Bronchial epithelial cell (primary cell): ENCODE results near the gene ACADS. TPM values are rescaled to one million over a fixed set of nuclear protein-coding genes. Genes with fewer than 3 reads are reported as not detected.
A peak's percentile ranks its signal among the peaks of the same experiment; 100 is the strongest.

Experiments
- DNase-seq: peaks from one replicate; pipeline ENCODE4 v3.0.0-alpha.2; 2010; ENCODE audit warnings: low read depth
- FAIRE-seq: peaks from 2 replicates; lab custom pipeline; 2011; peaks lifted over from hg19 to GRCh38; lab: Jason Lieb, UNC
- H3K27me3 ChIP-seq: 2 replicates; pipeline ENCODE4 v1.5.1; 2011; ENCODE audit warnings: low read length; ENCODE audit not compliant: control insufficient read depth, insufficient read depth
- H3K36me3 ChIP-seq: 2 replicates; pipeline ENCODE4 v1.5.1; 2011; ENCODE audit warnings: low read length; ENCODE audit not compliant: control insufficient read depth, insufficient read depth
- H3K4me3 ChIP-seq: 2 replicates; pipeline ENCODE4 v1.5.1; 2011; ENCODE audit warnings: mild to moderate bottlenecking, low read depth, low read length, control low read depth
- CTCF ChIP-seq: IDR thresholded peaks from 2 replicates; pipeline ENCODE4 v1.5.1; 2011; ENCODE audit warnings: mild to moderate bottlenecking, moderate library complexity, low read length, control low read depth, inconsistent platforms; ENCODE audit not compliant: insufficient read depth, severe bottlenecking
- total RNA-seq: library from RNA; depleted of rRNA; stranded (reverse); fragments of >200 nt; gene quantifications from 2 replicates; pipeline ENCODE4 v1.2.1, GENCODE V29; 2014

The ACADS gene
- total RNA-seq, 1 donor from 2014 or later = 7.4 TPM

- TF ChIP-seq CTCF = no peak
- Histone ChIP-seq H3K36me3 (no peaks in the 10 kb centered on the region), H3K4me3 (no peak overlapping the region), H3K27me3 (no peaks in the 10 kb centered on the region)
- no peak for FAIRE-seq
- no peak for DNase-seq
Observed at GRCh38 chr12:120755269-120755668, 29.6 kb downstream of the ACADS start.

DNA sequence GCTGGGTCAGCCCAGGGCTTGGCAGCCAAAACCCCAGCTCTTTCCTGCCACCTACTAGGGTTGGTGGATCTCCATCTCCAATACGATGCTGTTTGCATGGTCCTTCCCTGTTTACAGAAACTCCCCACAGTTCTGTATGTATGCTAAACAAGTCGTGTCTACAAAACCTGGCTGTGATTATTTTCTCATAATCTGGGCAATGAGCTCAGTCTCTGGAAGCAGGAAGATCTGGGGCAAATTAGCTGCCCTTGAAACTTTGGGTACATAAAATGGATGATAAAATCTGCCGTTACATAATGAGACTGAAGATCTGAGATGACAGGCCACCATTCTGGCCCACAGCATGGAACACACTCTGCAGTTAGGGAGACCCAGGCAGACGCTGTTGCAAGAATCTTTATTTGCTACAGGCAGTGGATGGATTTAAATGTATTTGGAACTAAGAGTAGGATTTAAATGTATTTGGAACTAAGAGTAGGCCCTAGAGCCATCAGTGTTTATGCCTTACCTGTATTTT, 31.7 kb downstream of the ACADS start:
- Histone ChIP-seq H3K27me3 (no peaks in the 10 kb centered on the region), H3K36me3 (no peaks in the 10 kb centered on the region), H3K4me3 (no peak overlapping the region)
- FAIRE-seq = no peak
- TF ChIP-seq CTCF = no peak
- no peak for DNase-seq

DNA sequence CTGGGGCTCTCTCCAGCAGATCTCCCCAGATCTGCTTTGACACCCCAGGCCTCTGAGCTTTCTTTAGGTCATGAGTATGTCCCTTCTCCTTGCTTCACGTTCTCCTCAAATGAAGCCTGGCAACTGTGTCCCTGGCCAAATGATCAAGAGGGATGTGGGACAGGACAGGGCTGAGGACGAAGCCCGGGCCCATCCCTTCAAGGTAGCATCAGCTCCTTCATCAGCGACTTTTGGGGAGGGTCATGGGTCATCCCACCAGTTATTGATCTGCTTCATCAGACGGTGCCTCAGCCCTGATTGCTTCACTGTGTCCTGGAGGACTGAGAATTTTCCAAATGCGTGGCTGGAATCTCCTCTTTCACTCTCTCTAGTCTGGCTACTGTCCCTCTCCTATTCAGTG, 32.3 kb downstream of the ACADS start:
- DNase-seq = no peak

DNA sequence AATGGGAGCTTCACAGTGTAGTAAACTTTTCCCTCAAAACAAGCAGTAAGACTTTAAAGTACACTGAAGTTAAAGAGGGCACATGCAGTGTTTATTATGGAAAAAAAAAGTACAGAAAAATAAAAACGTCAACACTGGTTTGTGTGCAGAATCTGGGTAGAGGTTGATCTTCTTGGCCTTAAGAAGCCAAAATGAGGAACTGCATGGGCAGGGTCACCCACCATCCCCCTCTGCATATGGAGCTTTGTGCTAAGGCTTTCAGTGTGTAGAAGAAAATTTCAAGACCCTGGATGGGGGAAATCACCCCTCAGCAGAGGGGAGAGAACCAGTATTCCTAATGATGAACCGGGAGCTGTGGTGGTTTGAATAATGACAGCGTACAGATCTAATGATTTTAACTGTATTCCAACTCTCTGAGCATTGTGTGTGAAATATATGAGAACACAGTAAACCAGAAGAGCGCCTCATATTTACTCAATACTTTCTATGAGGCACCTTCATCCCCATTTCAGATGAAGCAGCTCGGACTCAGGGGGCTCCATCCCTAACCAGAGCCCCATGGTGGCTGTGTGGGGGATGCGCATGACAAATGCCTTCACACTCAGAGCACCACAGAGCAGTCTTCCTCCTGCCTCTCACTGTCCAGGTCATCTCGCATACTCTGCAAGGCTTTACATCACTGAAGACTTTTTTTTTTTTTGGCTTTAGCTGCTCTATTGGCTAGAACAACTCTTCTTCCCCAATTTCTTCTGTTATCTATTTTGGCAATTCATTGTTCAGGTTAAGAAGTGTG, 33.4 kb downstream of the ACADS start:
- FAIRE-seq (no peak), DNase-seq (no peak)
- Histone ChIP-seq H3K36me3 (no peaks in the 10 kb centered on the region), H3K27me3 (no peaks in the 10 kb centered on the region), H3K4me3 (no peak overlapping the region)
- no peak for TF ChIP-seq CTCF

More for the DNA sequence above, 32.3 kb downstream of the ACADS start:
- no peak for FAIRE-seq
- H3K27me3 ChIP-seq = no peaks in the 10 kb centered on the region
- H3K4me3 ChIP-seq = no peak overlapping the region
- TF ChIP-seq CTCF = no peak
- H3K36me3 ChIP-seq = no peaks in the 10 kb centered on the region

DNA sequence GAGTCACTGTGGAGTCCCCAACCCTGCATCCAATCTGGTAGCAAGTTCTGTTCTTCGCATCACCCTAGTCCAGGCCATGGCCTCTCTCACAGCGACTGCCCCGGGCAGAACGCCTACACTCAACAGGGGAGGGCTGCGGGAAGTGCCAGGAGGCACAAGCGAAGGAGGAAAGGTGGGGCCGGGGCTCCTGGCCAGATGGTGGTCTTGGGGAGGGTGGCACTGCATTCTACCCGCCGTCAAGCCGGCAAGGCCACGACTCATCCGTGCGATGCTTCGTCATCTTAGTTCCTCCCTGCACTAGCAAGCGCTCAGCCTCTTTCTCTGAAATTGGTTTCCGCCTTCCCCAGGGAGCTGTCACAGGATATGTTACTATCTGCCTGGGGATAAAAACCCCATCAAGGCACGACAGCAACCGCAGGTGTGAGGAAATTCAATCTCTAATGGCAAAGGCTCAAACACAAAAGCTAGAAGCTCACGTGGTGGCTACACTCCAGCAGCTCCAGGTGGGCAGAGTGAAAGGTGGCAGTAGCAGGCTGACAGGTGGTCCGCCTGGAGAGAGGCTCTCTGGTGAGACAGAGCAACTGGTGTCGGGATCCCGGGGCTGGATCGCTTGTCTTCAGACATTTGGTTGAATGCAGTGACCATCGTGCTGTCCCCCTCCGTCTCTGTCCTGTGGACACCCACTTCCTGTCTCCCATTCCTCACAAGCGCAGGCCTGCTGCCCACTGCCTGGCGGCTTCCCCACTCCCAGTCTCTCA, 34.1 kb downstream of the ACADS start:
- DNase-seq = peak; percentile 76
- Histone ChIP-seq H3K4me3 (no peak overlapping the region), H3K27me3 (no peaks in the 10 kb centered on the region), H3K36me3 (peaks cover 1% of the 10 kb centered on the region)
- TF ChIP-seq CTCF = no peak
- peak; percentile 64 for FAIRE-seq
